Umbilical cord (tissue), 2 donors: ENCODE data around the gene CDC5L. TPM values are rescaled to one million over a fixed set of nuclear protein-coding genes. Genes with fewer than 3 reads are reported as not detected.
A peak's percentile ranks its signal among the peaks of the same experiment; 100 is the strongest.
"Not testable (repeated sequence)": the region's sequence is repeated elsewhere in the genome, so short reads cannot be mapped to it uniquely, and the experiment has no call there.

Experiments used
- DNase-seq: peaks from one replicate; pipeline ENCODE4 v3.0.0-alpha.2; 2015; ENCODE audit warnings: low spot score
- total RNA-seq: library from RNA; depleted of rRNA; stranded (reverse); fragments of >200 nt; gene quantifications from one replicate; pipeline ENCODE4 v1.2.3, GENCODE V29; 2014; ENCODE audit warnings: low replicate concordance; ENCODE audit not compliant: insufficient read depth

The CDC5L gene
- total RNA-seq = 25.0 TPM

GRCh38 chr6:44387346-44388134 is at the start of gene CDC5L:
TSS of gene CDC5L (plus strand) at chr6:44387706. CDS start at chr6:44387824, 118 bp downstream.
- DNase-seq = peak; percentile 100

GRCh38 chr6:44338228-44339122 is 49.0 kb upstream of the CDC5L start:
- peak; percentile 78 for DNase-seq

GRCh38 chr6:44339301-44339700 is 48.2 kb upstream of the CDC5L start:
- no peak for DNase-seq

GRCh38 chr6:44339763-44340625 is 47.5 kb upstream of the CDC5L start:
- no peak for DNase-seq

GRCh38 chr6:44341095-44341890 is 46.2 kb upstream of the CDC5L start:
- DNase-seq = no peak

GRCh38 chr6:44342052-44342451 is 45.5 kb upstream of the CDC5L start:
- DNase-seq = peak; percentile 60

GRCh38 chr6:44342489-44342888 is 45.0 kb upstream of the CDC5L start, which contains the start of gene SPATS1:
TSS of gene SPATS1 (plus strand) at chr6:44342650. CDS start at chr6:44343096, 446 bp downstream.
- DNase-seq = no peak

- DNase-seq = not testable (repeated sequence)
Measured at GRCh38 chr6:44346818-44347217, 40.7 kb upstream of the CDC5L start.

- no peak for DNase-seq
Measured at GRCh38 chr6:44349904-44350649, 37.4 kb upstream of the CDC5L start.

- DNase-seq = not testable (repeated sequence)
Measured at GRCh38 chr6:44350650-44350994, 36.9 kb upstream of the CDC5L start.

- no peak for DNase-seq
Measured at GRCh38 chr6:44352259-44352658, 35.2 kb upstream of the CDC5L start.

GRCh38 chr6:44353336-44353735 is 34.2 kb upstream of the CDC5L start:
- no peak for DNase-seq

- DNase-seq = no peak
Measured at GRCh38 chr6:44355640-44356039, 31.9 kb upstream of the CDC5L start.

GRCh38 chr6:44356487-44356886 is 31.0 kb upstream of the CDC5L start:
- DNase-seq = no peak

GRCh38 chr6:44359973-44360372 is 27.5 kb upstream of the CDC5L start:
- DNase-seq = no peak

- DNase-seq = no peak
Measured at GRCh38 chr6:44361947-44362346, 25.6 kb upstream of the CDC5L start.

GRCh38 chr6:44363377-44363926 is 24.1 kb upstream of the CDC5L start:
- DNase-seq = no peak

GRCh38 chr6:44366781-44367180 is 20.7 kb upstream of the CDC5L start:
- no peak for DNase-seq

- DNase-seq = peak; percentile 19
Measured at GRCh38 chr6:44367681-44368080, 19.8 kb upstream of the CDC5L start.

GRCh38 chr6:44373051-44373450 is 14.5 kb upstream of the CDC5L start:
- DNase-seq = no peak
